ENCODE measurements around the gene YBX2. TPM values are rescaled to one million over a fixed set of nuclear protein-coding genes. Genes with fewer than 3 reads are reported as not detected.

The YBX2 gene
- total and polyA plus RNA-seq, 10 donors: 0.09 to 0.40 (median 0.16) TPM; not detected in 4

- H3K27ac ChIP-seq: no peak overlapping the region
- H3K27me3 ChIP-seq (replicated peaks in 1 of 7): peaks cover 3 to 43% (median 26%) of the 10 kb centered on the region in 7 donors
- WGBS, 5 donors: 94 to 98% (median 97%) methylated on average over 6 of the region's 6 CpGs
- H3K4me3 ChIP-seq: no peak overlapping the region
- TF ChIP-seq CTCF (IDR thresholded peaks at IDR 0.05 in 8 of 11, conservative IDR thresholded peaks at IDR 0.05 in 3 of 11): no peak
- TF ChIP-seq POLR2AphosphoS5 (IDR thresholded peaks at IDR 0.05): no peak
- no peak for TF ChIP-seq POLR2A (IDR thresholded peaks at IDR 0.05)
- intact Hi-C loops (cut with DNase I; ENCODE audit: low total_unique reads): no loop called here
- peaks cover 22 to 38% (median 35%) of the 10 kb centered on the region in 6 donors for H3K4me1 ChIP-seq
- no peak for DNase-seq
- peaks cover 0 to 57% (median 36%) of the 10 kb centered on the region in 6 donors for H3K36me3 ChIP-seq
- H3K9me3 ChIP-seq: no peaks in the 10 kb centered on the region
These were observed 34.9 kb downstream of the YBX2 start for GRCh38 chr17:7259555-7259889.

- H3K4me3 ChIP-seq: no peak overlapping the region
- H3K9me3 ChIP-seq: no peaks in the 10 kb centered on the region
- intact Hi-C loops (cut with DNase I; ENCODE audit: low total_unique reads): no loop called here
- no peak for DNase-seq
- peaks cover 0 to 62% (median 41%) of the 10 kb centered on the region in 6 donors for H3K36me3 ChIP-seq
- H3K27ac ChIP-seq: no peak overlapping the region
- H3K27me3 ChIP-seq (replicated peaks in 1 of 7): peaks cover 3 to 38% (median 22%) of the 10 kb centered on the region in 7 donors
- peaks cover 22 to 43% (median 35%) of the 10 kb centered on the region in 6 donors for H3K4me1 ChIP-seq
- TF ChIP-seq CTCF (IDR thresholded peaks at IDR 0.05 in 8 of 11, conservative IDR thresholded peaks at IDR 0.05 in 3 of 11) (no peak), POLR2AphosphoS5 (IDR thresholded peaks at IDR 0.05) (no peak), POLR2A (IDR thresholded peaks at IDR 0.05) (no peak)
- WGBS, 5 donors: 76 to 91% (median 83%) methylated on average over 7 of the region's 7 CpGs
These were observed 35.5 kb downstream of the YBX2 start for GRCh38 chr17:7258731-7259554.

GRCh38 chr17:7256766-7257456 is 37.5 kb downstream of the YBX2 start:
- H3K36me3 ChIP-seq: peaks cover 0 to 68% (median 41%) of the 10 kb centered on the region in 6 donors
- TF ChIP-seq POLR2A (IDR thresholded peaks at IDR 0.05) (no peak), CTCF (IDR thresholded peaks at IDR 0.05 in 8 of 11, conservative IDR thresholded peaks at IDR 0.05 in 3 of 11) (no peak), POLR2AphosphoS5 (IDR thresholded peaks at IDR 0.05) (peak in 1 of 3 donors; percentile 32)
- no peak for DNase-seq
- H3K4me3 ChIP-seq: no peak overlapping the region
- 75 to 93% (median 89%) methylated on average over 8 of the region's 8 CpGs for WGBS, 5 donors
- peaks cover 0 to 17% (median 6%) of the 10 kb centered on the region in 7 donors for H3K27me3 ChIP-seq (replicated peaks in 1 of 7)
- H3K9me3 ChIP-seq: no peaks in the 10 kb centered on the region
- H3K27ac ChIP-seq: no peak overlapping the region
- intact Hi-C loops (cut with DNase I; ENCODE audit: low total_unique reads): no loop called here
- H3K4me1 ChIP-seq: peaks cover 17 to 37% (median 27%) of the 10 kb centered on the region in 6 donors

- H3K27ac ChIP-seq: no peak overlapping the region
- DNase-seq: no peak
- TF ChIP-seq POLR2AphosphoS5 (IDR thresholded peaks at IDR 0.05): no peak
- no peak for TF ChIP-seq CTCF (IDR thresholded peaks at IDR 0.05 in 8 of 11, conservative IDR thresholded peaks at IDR 0.05 in 3 of 11)
- no peak for TF ChIP-seq POLR2A (IDR thresholded peaks at IDR 0.05)
- H3K27me3 ChIP-seq (replicated peaks in 1 of 7): no peaks in the 10 kb centered on the region
- H3K36me3 ChIP-seq: peaks cover 0 to 62% (median 39%) of the 10 kb centered on the region in 6 donors
- H3K4me3 ChIP-seq: no peak overlapping the region
- no peaks in the 10 kb centered on the region for H3K9me3 ChIP-seq
- 92 to 97% (median 95%) methylated on average over 4 of the region's 4 CpGs for WGBS, 5 donors
- intact Hi-C loops (cut with DNase I; ENCODE audit: low total_unique reads): no loop called here
- peaks cover 21 to 36% (median 27%) of the 10 kb centered on the region in 6 donors for H3K4me1 ChIP-seq
These were observed 39.9 kb downstream of the YBX2 start for GRCh38 chr17:7254511-7254910.

All from spleen (tissue), 11 donors.